Kasumi-1 (cell line): ENCODE data around the gene DIRAS2.
A peak's percentile ranks its signal among the peaks of the same experiment; 100 is the strongest.

Experiments
- DNase-seq, 2 experiments: peaks; one replicate each; lab custom pipeline; 2025; lab: John Stamatoyannopoulos, UW

Gene DIRAS2

GRCh38 chr9:90612957-90613356 lies 29.7 kb downstream of the DIRAS2 start:
- DNase-seq = no peak

DNA sequence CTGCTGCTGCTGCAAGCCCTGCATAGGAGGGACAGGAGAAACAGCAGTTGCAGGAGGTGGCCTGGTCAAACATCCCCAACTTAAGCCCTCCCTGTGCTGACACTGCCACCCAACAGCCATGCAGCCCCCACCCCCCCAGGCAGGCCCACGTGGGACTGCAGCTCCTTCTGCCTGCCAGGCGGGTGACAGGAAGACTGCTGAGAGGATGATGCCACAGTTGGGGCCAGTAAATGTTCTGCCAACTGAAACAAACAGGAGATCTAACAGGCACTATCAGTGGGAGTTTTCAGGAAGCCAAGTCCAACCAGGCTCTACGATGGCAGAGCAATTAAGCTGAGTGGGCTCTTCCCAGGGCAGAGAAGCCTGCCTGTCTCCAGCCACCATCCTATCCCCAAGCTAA lies 31.1 kb downstream of the DIRAS2 start:
- no peak for DNase-seq

DNA sequence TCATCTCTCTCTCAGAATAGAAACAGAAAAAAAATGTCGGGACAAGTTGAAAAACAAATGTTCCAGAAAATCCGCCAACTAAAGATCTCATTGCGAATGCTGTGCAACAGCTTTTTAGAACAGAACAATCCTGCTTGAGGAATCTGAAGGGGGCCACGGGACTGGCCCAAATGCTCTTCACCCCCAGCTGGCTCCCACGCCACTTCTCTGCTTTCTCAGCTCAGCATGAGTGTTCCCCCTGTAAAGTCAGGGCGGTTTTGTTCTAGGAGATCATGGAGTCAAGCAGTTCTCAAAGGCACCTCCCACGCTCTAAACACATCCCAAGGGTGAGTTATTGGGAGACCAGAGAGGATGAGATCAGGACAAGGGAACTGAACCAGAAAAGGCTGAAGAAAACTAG lies 31.5 kb downstream of the DIRAS2 start:
- DNase-seq = no peak

DNA sequence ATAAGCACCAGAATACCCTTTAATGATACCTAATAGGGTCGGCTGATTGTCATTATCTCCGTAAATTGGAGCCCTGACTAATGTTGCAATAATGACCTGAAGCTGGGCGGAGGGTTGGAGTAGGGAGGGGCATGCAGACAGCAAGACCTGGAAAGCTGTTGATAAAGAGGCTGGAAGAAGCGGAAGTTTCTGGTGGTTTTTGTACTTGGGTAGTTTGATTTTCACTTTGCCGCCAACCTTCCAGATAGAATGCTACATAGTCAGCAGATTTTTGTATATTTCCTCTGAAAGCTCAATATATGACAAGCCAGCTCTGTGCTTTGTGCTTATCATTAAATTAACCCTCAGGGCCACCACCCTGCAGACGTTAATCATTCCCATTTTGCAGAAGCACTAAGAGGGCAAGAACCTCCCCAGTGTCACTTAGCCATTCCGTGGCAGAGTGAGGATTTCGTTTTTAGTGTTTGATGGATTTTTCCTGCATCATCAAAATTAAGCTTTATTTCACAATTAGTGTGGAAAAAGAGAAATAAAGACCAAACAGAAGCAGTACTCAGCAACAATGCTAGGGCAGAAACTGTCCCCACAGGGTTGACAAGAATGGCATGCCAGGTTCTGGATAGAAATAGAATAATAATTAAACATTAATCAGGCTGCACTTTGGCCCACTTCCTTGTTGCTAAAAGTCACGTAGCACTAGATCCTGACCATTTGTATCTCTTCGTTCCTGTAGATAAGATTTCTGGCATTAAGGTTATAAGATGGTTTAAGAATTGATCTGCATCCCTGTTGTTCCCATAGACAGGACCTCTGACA lies 34.7 kb downstream of the DIRAS2 start:
- no peak for DNase-seq

DNA sequence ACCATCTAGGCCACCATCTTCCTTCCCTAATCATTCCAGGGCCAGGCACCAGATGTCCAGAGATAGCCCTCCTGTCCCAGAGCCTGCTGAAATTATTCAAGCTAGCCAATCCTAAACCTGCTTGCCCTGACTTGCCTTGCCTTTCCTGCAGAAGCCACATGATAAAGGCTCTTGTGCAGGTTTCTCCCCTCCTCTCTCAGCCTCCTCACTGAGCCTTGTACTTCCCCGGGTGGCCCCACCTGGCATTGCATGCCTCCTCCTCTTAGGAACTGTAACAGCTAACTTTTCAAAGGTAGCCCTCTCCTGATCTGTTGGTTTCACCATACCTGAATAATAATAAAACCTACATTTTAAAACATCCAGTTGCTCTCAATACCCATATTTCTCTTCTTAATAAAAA lies 42.6 kb downstream of the DIRAS2 start:
- DNase-seq = no peak

- DNase-seq = no peak
Observed at GRCh38 chr9:90598191-90598590, 44.4 kb downstream of the DIRAS2 start.

GRCh38 chr9:90593646-90594045 lies 49.0 kb downstream of the DIRAS2 start:
- DNase-seq = no peak

DNA sequence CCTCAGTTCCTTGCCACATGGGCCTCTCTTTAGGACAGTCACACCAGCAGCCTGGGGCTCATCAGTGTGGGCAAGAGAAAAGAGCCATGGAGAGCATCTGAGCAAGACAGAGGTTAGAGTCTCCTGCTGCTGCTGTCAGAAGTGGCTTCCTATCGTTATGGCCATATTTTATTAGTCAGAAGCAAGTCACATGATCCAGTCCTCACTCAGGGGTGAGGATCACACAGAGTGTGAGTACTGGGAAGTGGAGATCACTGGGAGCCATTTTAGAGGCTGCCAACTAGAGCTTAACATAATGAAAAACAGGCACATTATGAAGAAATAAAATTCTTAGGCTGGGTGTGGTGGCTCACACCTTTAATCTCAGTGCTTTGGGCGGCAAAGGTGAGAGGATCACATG lies 62.0 kb downstream of the DIRAS2 start:
- no peak for DNase-seq

- no peak for DNase-seq
Observed at GRCh38 chr9:90579181-90579580, 63.4 kb downstream of the DIRAS2 start.

- no peak for DNase-seq
Observed at GRCh38 chr9:90578126-90578815, 64.4 kb downstream of the DIRAS2 start.

GRCh38 chr9:90569511-90569910 lies 73.1 kb downstream of the DIRAS2 start:
- DNase-seq = peak; percentile 17 to 49

DNA sequence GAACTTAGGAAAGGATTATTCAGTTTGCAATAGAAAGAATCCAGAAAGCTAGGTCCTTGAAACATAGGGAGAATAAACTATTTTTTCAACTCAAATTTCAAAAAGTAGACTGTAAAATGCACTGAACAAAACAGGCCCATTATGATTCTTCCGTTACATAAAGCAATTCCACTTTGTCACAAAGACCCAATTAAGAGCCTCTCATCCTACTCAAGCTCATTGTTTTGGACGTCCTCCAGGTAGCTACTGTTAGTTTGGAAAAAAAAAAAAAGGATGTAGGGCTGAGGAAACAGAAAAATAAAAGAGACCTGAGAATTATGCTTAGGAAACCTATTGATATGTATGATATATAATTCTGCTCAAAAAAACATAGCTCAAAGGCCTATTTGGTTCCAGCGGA lies 74.0 kb downstream of the DIRAS2 start:
- no peak for DNase-seq

DNA sequence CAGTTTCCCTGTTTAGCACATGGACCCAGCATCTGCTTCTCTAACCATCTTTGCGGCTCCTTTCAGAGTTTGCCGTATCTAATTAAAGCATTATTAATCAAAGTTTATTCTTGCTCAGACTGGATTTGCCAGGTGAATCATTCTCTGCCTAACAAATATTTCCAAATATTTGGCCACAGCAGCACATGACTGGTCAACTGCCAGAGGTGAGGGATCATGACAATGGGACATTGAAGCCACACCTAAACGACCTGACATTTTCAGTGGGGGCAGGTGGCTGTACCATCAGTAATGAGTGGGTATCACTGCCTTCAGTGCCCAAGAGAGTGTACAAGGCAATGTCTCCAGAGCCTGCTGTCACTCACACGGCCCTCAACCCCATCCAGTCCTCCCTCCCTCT lies 80.4 kb downstream of the DIRAS2 start:
- no peak for DNase-seq
